Loucy (cell line): Measurements from ENCODE around the gene PPP2R2B.
"Not testable (repeated sequence)": the region's sequence is repeated elsewhere in the genome, so short reads cannot be mapped to it uniquely, and the experiment has no call there.

Experiments used
- H2AFZ ChIP-seq: fragments of 200-600 bp; sonication (generic); 2 replicates; pipeline ENCODE4 v1.6.0; 2016; ENCODE audit warnings: antibody characterized with exemption, mild to moderate bottlenecking, low read length, moderate library complexity
- H3F3A ChIP-seq: fragments of 200-600 bp; 2 replicates; pipeline ENCODE4 v1.6.0; 2016; ENCODE audit warnings: antibody characterized with exemption, low read depth, mild to moderate bottlenecking
- H3K27me3 ChIP-seq: fragments of 200-600 bp; sonication (generic); 2 replicates; pipeline ENCODE4 v1.6.1; 2014; ENCODE audit warnings: low read length, mild to moderate bottlenecking; ENCODE audit not compliant: insufficient read depth, poor library complexity, severe bottlenecking
- H3K36me3 ChIP-seq: fragments of 200-600 bp; sonication (generic); 2 replicates; pipeline ENCODE4 v1.6.1; 2016; ENCODE audit warnings: low read length; ENCODE audit not compliant: insufficient read depth
- H3K4me1 ChIP-seq: fragments of 200-600 bp; sonication (generic); 2 replicates; pipeline ENCODE4 v1.5.1; 2014; ENCODE audit warnings: low read length, mild to moderate bottlenecking; ENCODE audit not compliant: insufficient read depth, poor library complexity, severe bottlenecking
- H3K4me2 ChIP-seq: fragments of 200-600 bp; sonication (generic); 2 replicates; pipeline ENCODE4 v1.6.0; 2014; ENCODE audit warnings: antibody characterized with exemption, low read length, low read depth, mild to moderate bottlenecking; ENCODE audit not compliant: poor library complexity, severe bottlenecking
- H3K4me3 ChIP-seq: fragments of 200-600 bp; sonication (generic); 2 replicates; pipeline ENCODE4 v1.5.1; 2014; ENCODE audit warnings: low read length, mild to moderate bottlenecking, mixed read lengths; ENCODE audit not compliant: poor library complexity, severe bottlenecking
- H3K79me2 ChIP-seq: fragments of 200-600 bp; sonication (generic); 2 replicates; pipeline ENCODE4 v1.6.1; 2014; ENCODE audit warnings: low read length; ENCODE audit not compliant: insufficient read depth
- H3K9ac ChIP-seq: fragments of 200-600 bp; sonication (generic); 2 replicates; pipeline ENCODE4 v1.6.0; 2014; ENCODE audit warnings: mild to moderate bottlenecking, low read depth, low read length, moderate library complexity; ENCODE audit not compliant: poor library complexity, severe bottlenecking
- H3K9me2 ChIP-seq: fragments of 200-600 bp; sonication (generic); replicated peaks from 2 replicates; pipeline ENCODE4 v1.6.1; 2016; ENCODE audit warnings: low read depth, low read length, mixed read lengths
- H3K9me3 ChIP-seq: fragments of 200-600 bp; sonication (generic); 2 replicates; pipeline ENCODE4 v1.6.1; 2014; ENCODE audit warnings: mild to moderate bottlenecking, antibody characterized with exemption, low read length, low read depth; ENCODE audit not compliant: insufficient read depth
- H4K20me1 ChIP-seq: fragments of 200-600 bp; sonication (generic); 2 replicates; pipeline ENCODE4 v1.6.0; 2014; ENCODE audit warnings: antibody characterized with exemption, low read length, mild to moderate bottlenecking; ENCODE audit not compliant: insufficient read depth, poor library complexity, severe bottlenecking
- EZH2phosphoT487 ChIP-seq: fragments of 200-600 bp; IDR thresholded peaks from 2 replicates; pipeline ENCODE4 v1.6.1; 2018; ENCODE audit warnings: antibody characterized with exemption, mild to moderate bottlenecking, moderate library complexity, borderline replicate concordance
- TF ChIP-seq, protein P1 (sequence below): fragments of 200-600 bp; sonication (generic); conservative IDR thresholded peaks from 2 replicates; pipeline ENCODE4 v1.5.1; 2014; ENCODE audit warnings: mild to moderate bottlenecking, antibody characterized with exemption, low read length

PPP2R2B gene

DNA sequence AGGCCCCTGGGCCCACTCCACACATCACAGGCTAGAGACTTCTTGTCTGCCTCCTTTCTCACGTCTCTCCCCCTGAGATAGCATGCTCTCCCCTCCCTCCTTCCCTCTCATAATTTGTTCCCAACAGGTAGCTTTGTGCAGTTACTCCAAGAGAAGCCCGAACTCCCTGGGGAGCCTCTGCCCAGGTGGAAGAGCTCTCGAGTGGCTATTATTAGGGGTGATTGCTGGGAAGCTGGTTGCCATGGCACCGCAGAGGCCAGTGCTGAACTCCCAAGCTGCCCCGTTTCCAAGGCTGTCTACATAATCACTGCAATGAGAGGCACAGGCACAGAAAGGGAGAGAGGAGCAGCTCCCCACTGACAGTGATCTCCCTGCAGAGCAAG, 257.9 kb downstream of the PPP2R2B start:
- H3K9me2 ChIP-seq: no peaks in the 10 kb centered on the region
- no peaks in the 10 kb centered on the region for H3F3A ChIP-seq
- no peaks in the 10 kb centered on the region for H3K27me3 ChIP-seq
- H3K9ac ChIP-seq: no peak overlapping the region
- H4K20me1 ChIP-seq: no peaks in the 10 kb centered on the region
- no peaks in the 10 kb centered on the region for H3K36me3 ChIP-seq
- H3K4me2 ChIP-seq: no peak overlapping the region
- TF ChIP-seq, protein P1, sequence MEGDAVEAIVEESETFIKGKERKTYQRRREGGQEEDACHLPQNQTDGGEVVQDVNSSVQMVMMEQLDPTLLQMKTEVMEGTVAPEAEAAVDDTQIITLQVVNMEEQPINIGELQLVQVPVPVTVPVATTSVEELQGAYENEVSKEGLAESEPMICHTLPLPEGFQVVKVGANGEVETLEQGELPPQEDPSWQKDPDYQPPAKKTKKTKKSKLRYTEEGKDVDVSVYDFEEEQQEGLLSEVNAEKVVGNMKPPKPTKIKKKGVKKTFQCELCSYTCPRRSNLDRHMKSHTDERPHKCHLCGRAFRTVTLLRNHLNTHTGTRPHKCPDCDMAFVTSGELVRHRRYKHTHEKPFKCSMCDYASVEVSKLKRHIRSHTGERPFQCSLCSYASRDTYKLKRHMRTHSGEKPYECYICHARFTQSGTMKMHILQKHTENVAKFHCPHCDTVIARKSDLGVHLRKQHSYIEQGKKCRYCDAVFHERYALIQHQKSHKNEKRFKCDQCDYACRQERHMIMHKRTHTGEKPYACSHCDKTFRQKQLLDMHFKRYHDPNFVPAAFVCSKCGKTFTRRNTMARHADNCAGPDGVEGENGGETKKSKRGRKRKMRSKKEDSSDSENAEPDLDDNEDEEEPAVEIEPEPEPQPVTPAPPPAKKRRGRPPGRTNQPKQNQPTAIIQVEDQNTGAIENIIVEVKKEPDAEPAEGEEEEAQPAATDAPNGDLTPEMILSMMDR: no peak
- TF ChIP-seq EZH2phosphoT487: no peak
- no peaks in the 10 kb centered on the region for H3K9me3 ChIP-seq
- no peaks in the 10 kb centered on the region for H3K79me2 ChIP-seq
- H3K4me1 ChIP-seq: no peaks in the 10 kb centered on the region
- H2AFZ ChIP-seq: no peak overlapping the region
- H3K4me3 ChIP-seq: no peak overlapping the region

DNA sequence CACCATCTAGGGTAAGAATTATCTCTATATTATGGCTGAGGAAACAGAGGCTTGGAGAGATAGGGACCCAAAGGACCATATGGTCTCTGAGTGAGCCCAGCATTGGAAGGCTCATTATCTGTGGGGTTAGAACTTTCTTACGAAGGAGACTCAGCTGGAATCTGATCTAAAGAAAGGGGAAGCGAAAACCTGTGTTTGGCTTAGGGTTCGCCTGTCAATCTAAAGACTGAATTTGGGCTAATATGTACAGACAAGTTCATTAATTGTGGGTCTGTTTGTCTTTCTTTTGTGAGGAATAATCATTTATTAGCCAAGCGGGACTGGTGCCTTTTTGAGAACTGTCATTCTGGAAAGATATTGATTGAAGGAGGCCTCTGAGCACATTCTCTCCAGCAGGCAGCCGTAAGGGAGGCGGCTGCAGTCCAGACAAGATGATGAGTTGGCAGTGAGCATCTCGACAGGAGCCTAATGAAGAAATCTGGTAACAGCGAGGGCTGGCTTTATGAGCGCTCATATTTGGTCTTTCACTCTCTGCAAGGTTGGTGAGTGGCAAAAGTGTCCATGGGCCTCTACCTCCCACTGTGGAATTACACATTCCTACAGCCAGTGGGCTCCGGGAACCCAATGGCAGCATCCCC, 258.4 kb downstream of the PPP2R2B start:
- H3K9me3 ChIP-seq: no peaks in the 10 kb centered on the region
- no peaks in the 10 kb centered on the region for H3K79me2 ChIP-seq
- H3K9ac ChIP-seq: no peak overlapping the region
- no peaks in the 10 kb centered on the region for H3F3A ChIP-seq
- H4K20me1 ChIP-seq: no peaks in the 10 kb centered on the region
- H3K27me3 ChIP-seq: no peaks in the 10 kb centered on the region
- TF ChIP-seq, protein P1: no peak
- TF ChIP-seq EZH2phosphoT487: no peak
- no peaks in the 10 kb centered on the region for H3K36me3 ChIP-seq
- no peak overlapping the region for H3K4me2 ChIP-seq
- H3K4me1 ChIP-seq: no peaks in the 10 kb centered on the region
- no peak overlapping the region for H3K4me3 ChIP-seq
- H3K9me2 ChIP-seq: no peaks in the 10 kb centered on the region
- H2AFZ ChIP-seq: no peak overlapping the region

DNA sequence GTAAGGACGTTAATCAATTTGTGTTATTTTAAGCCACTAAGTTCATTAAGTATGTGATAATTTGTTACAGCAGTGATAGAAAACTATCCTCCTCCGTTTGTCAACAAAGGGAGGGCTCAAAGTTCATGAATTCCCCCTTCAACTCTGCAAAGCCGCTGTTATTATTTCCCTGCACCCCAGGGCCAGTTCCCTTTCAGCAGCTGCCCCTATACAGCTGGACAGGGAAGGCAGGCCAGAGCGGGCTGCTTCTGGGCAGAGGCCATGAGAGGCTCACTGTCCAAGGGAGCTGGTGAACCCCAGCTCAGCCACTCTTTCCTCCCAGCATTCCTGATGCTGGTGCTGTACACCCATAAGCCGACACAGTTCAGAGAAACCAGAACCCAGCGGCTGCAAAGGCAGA, 260.1 kb downstream of the PPP2R2B start:
- Histone ChIP-seq H3K4me2 (no peak overlapping the region), H3K9me3 (no peaks in the 10 kb centered on the region), H3K79me2 (no peaks in the 10 kb centered on the region), H3K4me1 (no peaks in the 10 kb centered on the region), H2AFZ (no peak overlapping the region), H3K9ac (no peak overlapping the region), H3K9me2 (no peaks in the 10 kb centered on the region), H4K20me1 (no peaks in the 10 kb centered on the region), H3K27me3 (no peaks in the 10 kb centered on the region), H3F3A (no peaks in the 10 kb centered on the region), H3K4me3 (no peak overlapping the region), H3K36me3 (no peaks in the 10 kb centered on the region)
- TF ChIP-seq, protein P1: no peak
- no peak for TF ChIP-seq EZH2phosphoT487

DNA sequence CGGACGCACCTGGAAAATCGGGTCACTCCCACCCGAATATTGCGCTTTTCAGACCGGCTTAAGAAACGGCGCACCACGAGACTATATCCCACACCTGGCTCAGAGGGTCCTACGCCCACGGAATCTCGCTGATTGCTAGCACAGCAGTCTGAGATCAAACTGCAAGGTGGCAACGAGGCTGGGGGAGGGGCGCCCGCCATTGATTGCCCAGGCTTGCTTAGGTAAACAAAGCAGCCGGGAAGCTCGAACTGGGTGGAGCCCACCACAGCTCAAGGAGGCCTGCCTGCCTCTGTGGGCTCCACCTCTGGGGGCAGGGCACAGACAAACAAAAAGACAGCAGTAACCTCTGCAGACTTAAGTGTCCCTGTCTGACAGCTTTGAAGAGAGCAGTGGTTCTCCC, 268.8 kb downstream of the PPP2R2B start:
- not testable (repeated sequence) for H3K4me2 ChIP-seq, H3K4me3 ChIP-seq, H3K36me3 ChIP-seq, H3F3A ChIP-seq, H3K9me3 ChIP-seq, H3K4me1 ChIP-seq, H3K27me3 ChIP-seq, H3K9me2 ChIP-seq, H4K20me1 ChIP-seq, H3K9ac ChIP-seq, H2AFZ ChIP-seq, H3K79me2 ChIP-seq
